HG03354 (cell line): ENCODE data around the gene PPFIA2.

Experiments used
- ATAC-seq: cut with Tn5 transposase; IDR thresholded peaks from one replicate; pipeline ENCODE4 v1.9.1; 2021; ENCODE audit warnings: mild to moderate bottlenecking; ENCODE audit not compliant: unreplicated experiment, poor library complexity, severe bottlenecking

Gene PPFIA2

GRCh38 chr12:81470923-81471322, 288.2 kb downstream of the PPFIA2 start:
- ATAC-seq, result no peak

- ATAC-seq, result no peak
These were observed 290.9 kb downstream of the PPFIA2 start for GRCh38 chr12:81468206-81468605.

GRCh38 chr12:81465876-81466275, 293.3 kb downstream of the PPFIA2 start:
- ATAC-seq, result no peak

DNA sequence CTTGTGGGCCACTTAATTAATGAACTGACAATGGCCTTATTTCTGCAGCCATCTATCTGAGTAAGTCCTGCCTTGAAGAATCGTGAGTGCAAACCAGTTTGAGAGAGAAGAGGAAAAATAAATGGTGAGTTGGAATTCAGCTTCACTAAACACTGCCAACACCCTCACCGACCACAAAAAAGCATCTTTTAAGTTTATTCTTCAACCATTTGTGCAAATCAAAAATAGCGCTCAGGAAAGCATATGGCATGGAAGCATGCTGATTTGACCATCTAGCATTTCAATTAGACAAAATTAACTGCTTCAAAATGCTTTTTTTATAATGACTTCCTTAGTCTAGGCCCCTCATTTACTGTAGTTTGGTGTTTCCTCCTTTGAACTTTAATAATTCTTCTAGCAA, 294.0 kb downstream of the PPFIA2 start:
- no peak for ATAC-seq

DNA sequence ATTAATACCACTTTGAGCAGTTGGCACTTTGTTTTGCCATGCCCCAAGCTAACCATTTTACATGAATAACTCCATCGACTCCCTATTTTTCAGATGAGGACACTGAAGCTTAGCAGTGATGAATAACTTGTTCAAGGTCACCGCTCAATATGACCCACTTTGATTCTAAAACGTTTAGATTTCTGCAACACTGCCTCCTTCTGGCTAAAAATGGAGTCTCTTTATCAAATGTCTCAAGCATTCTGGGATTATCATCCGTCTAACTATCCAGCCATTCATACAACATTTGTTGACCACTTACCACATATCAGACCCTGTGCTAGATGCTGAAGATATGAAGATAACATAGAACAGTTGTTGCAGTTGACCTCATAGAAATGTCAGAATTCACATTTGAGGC, 298.0 kb downstream of the PPFIA2 start:
- ATAC-seq, result no peak

GRCh38 chr12:81450920-81451739, 308.0 kb downstream of the PPFIA2 start:
- peak; percentile 68 for ATAC-seq

DNA sequence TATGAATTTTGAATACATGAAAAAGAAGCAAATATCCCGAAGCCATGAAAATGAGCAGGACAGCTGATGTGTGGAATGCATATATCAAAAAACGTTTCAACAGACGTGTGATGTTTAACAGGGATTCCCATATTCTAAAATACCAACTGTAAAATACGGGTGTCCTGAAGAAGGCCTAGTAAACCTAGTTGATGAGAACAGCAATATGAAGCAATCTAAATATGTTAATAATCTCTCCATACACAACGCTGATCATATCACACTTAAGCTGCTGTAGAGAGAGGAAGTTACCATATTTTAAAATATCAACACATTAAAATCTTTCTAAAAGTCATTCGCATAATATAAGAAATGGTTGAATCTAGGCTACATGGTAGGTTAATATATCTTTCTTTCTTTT, 317.5 kb downstream of the PPFIA2 start:
- no peak for ATAC-seq

- no peak for ATAC-seq
These were observed 319.1 kb downstream of the PPFIA2 start for GRCh38 chr12:81440001-81440400.

DNA sequence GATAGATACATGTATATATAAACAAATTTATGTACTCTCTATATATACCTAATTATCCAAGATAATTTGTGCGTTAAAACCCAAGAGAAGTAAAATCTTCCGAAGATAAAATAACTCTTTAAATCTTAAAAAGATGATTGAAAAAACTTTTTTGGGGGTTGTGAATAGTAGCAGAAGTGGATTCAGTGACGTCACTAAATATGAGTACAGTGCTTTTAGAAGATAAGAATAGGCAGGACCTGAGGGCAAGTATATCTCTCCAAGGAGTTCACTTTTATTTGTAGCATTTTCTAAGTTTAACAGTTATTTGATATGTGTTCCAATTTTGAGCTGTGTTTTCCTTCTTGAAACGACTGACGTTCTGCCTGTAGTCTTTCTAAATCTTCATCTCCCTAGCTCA, 319.8 kb downstream of the PPFIA2 start:
- ATAC-seq, result no peak

DNA sequence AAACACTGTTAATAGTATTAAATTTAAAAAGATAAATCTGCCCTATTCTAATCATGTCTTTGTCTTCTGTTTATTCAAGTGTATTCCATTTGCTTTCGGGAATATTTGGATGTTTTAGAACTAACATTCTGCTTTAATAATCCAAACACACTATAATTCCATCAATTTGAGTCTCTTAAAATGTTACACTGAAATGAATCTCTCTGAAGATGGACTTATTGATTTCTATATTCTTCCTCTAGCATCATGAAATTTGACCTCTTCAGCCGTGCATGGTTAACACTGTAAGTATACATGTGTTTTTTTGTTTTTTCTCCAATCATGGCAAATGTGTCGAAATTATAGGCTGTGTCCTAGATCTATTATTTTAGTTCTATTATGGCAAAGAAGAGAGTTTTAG, 342.1 kb downstream of the PPFIA2 start:
- no peak for ATAC-seq

DNA sequence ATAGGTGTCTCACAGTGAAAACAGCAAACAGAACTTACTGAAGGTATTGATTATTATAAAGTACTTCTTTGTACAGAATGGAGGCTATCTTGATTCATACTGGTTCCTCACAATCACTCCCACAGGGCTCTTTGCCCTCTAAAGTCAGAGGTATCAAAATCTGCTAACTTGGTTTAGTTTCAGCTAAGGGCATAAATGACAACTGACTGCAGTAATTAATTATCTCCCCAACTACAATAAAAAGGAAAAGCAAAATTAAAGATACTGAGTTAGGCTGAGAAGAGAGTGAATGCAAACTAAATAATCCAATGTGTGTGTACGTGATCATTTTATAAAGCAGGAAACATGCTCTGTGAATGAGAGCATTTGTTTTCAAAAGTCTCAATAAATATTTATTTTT, 342.6 kb downstream of the PPFIA2 start:
- ATAC-seq, result no peak

GRCh38 chr12:81414441-81414840, 344.7 kb downstream of the PPFIA2 start:
- ATAC-seq, result no peak

GRCh38 chr12:81412940-81413339, 346.2 kb downstream of the PPFIA2 start:
- ATAC-seq, result no peak

DNA sequence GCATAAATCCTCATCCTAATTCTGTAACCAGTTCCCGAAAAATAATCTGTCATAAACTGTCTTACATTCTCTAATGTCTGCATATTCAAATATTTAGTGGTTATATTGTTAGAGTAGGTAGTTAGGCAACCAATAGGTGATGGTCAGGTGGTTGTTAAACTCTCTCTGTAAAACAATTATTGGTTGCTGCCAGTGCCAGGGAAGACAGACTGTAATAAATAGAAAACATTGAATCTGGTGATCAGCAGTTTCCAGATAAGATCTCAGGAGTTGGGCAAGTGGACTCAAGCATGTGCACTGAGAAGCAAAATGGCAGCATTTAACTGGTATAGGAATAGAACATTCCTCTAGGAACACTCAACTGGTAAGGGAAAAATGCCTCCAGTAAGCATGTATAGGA, 355.8 kb downstream of the PPFIA2 start:
- ATAC-seq, result no peak

GRCh38 chr12:81401241-81401640, 357.9 kb downstream of the PPFIA2 start:
- no peak for ATAC-seq

DNA sequence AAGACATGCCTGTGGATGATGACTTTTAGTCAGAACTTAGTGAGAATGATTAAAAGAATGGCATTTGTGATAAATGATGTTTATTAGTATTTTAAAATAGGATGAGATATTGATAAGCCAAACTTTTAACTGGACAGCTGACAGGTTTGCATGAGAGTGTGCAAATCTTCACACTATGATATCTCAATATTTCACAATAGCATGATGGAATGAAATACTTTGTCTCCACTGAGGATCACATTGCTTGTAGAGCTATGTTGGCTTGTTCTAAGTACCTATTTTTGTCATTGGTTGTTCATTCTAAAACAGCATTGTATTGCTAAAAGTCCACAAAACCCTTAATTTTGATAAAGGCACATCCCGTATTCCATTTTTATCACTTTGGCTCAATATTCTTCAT, 359.1 kb downstream of the PPFIA2 start:
- ATAC-seq, result no peak

- no peak for ATAC-seq
These were observed 363.7 kb downstream of the PPFIA2 start for GRCh38 chr12:81395431-81395830.

- no peak for ATAC-seq
These were observed 369.5 kb downstream of the PPFIA2 start for GRCh38 chr12:81389550-81390099.

DNA sequence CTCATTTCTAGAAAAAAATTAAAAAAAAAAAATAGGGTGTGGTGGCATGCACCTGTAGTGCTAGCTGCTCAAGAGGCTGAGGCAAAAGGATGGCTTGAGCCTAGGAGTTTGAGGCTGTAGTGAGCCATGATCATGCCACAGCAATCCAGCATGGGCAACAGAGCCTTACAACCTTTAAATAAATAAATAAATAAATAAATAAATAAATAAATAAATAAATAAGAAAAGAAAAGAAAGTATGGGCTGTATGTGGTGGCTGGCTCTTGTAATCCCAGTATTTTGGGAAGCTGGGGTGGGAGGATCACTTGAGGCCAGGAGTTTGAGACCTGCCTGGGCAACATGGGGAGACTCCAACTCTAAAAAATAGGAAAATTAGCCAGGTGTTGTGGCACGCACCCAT, 373.0 kb downstream of the PPFIA2 start:
- ATAC-seq, result no peak

DNA sequence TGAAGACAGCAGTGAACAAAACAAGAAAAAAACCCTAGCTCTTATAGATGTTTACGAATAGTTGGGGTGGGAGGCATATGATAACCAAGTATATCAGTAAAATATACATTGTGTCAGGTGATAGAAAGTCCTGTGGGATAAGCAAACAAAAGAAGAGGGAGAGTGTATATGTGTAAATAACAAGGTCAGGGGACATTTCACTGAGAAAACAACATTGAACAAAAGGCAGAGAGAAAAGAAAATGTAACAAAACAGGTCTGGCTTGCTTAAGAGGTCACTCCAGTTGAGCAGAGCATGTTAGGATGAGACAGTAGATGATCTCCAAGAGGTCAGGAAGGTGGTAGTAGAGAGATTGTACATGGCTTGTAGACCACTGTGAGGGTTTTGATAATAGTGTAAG, 377.2 kb downstream of the PPFIA2 start:
- ATAC-seq, result no peak

DNA sequence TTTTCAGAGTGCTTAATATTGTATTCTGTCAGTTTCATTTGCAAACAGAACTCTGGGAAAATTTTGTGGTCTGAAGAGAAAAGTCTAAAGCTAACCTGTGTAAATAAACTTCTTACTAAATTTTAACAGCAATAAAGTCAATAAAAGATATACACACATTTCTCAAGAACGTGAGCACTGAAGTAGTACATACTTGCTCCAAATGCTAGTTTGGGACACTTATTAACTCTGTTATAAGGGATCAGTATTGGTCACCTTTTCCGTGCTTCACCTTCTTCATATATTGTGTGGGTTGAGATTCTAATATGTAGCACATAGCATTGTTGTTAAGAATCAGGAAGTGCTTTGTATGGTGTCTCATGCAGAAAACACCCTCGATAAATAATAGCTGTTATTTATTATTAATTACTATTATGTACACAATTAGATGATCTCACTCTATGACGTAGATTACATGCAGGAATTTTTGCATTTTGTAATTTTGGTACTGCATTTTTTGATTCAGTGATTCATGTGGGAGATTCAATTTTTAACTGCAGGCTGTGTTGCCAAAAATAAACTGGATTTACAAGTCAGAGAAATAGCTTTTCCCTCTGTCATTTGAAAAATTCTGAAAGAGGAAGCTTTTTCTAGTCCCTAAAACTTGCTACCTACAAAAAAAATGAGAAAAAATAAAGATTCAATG, 380.4 kb downstream of the PPFIA2 start:
- ATAC-seq, result no peak
